GM04503 (cell line): Measurements from ENCODE around the gene POLR1F.
"Not testable (repeated sequence)": the region's sequence is repeated elsewhere in the genome, so short reads cannot be mapped to it uniquely, and the experiment has no call there.

Experiments used
- DNase-seq: peaks from one replicate; pipeline ENCODE4 v3.0.0-alpha.2; 2012; ENCODE audit warnings: low read depth

POLR1F gene

DNA sequence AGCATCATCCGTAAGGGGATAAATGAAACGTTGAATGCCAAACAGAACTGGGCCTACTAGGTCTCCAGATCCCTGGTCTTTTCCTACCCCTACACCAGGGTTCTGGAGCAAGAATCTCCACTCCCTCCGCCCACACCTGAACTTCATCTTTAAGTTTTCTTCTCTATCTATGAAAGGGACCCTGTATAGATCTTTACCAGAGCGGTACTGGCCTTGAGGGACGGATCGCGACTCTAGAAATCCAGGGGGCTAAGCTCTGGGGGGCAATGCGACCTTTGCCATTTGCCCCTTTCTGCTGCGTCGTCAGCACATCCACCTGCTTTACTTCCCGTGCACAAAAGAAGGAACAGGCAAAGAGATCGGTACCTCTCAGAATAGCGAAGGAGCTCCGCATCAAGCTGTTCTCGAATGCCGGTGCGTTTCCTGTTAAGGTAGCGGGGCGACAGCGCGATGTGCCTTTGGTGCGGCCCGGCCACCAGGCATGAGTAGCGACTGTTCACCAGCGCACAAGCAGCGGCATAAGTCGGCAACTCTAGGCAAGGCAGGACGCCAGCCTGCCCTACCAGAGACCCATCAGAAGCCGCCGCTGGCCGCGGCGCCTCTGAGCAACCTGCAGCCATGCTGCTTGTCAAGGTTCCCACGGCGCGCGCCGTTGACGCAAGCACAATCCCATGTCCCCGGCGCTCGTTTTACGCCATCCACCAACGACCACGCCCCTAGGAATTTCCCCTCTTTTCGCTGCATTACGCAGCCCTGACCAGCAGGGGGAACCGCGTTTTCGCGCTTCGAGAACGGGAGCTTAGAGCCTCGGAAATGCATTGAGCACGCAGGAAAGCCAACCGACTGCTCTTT lies at the start of gene POLR1F:
POLR1F (minus strand) TSS at position 641 of the 852 bp plus-strand sequence; CDS start at position 620, 21 bp downstream.
- peak; percentile 76 for DNase-seq

- no peak for DNase-seq
These were observed 45.8 kb upstream of the POLR1F start for GRCh38 chr7:19754521-19755116.

DNA sequence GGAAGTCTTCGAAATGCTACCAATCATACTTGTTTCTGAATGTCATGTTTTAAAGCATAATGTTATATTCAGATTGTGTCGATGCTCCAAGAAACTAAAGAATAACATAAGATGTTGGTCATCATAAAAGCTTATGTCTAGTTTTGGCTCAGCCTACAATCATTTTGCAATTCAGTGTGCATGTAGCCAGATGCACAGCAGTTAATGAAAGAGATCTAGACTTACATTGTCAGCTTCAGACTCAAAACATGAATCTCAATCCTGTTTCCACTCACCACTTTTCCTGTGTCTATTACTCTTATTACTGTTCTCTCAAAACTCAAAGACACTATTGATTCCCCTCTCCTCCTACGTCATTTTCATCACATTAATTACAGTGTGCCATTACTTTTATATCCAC lies 43.2 kb upstream of the POLR1F start:
- no peak for DNase-seq

DNA sequence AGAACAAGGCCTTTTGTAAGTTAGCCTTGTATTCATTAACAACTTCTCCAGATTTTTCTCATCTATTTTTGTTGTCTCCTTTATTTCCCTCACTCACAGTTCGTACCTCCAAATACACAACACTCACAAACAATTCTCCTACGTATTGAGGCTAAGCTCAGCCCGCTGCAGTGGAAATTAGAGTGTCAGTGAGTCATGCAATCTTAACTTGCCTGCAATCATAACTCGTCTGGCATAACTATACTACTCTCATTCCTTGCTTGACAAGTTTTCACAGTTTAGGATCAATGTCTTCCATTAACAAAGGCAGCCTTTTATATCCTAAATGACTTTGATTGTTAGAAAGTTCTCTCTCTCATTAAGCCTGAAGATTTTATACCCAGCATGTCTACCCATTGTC lies 40.8 kb upstream of the POLR1F start:
- no peak for DNase-seq

GRCh38 chr7:19747740-19748339 lies 39.0 kb upstream of the POLR1F start:
- DNase-seq: no peak

DNA sequence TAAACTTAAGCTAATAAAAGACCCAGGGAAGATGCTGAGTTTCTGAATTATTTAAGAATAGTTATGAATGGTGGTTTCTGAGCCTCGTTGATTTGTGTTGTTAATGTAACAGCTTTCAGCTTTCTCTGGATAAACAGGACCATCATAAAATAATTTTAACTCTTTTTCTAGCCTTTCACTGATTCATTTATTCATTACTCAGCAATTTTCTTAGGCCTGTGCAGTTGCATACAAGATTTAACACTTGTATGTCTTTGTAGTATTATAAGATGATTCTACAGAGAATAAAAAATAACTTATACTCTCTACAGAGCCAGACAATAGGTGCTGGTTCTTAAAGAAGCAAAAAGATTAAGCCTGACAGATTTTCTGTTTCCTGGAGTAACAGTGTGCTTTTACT lies 35.2 kb upstream of the POLR1F start:
- DNase-seq: no peak

- no peak for DNase-seq
These were observed 19.9 kb upstream of the POLR1F start for GRCh38 chr7:19728716-19729115.

DNA sequence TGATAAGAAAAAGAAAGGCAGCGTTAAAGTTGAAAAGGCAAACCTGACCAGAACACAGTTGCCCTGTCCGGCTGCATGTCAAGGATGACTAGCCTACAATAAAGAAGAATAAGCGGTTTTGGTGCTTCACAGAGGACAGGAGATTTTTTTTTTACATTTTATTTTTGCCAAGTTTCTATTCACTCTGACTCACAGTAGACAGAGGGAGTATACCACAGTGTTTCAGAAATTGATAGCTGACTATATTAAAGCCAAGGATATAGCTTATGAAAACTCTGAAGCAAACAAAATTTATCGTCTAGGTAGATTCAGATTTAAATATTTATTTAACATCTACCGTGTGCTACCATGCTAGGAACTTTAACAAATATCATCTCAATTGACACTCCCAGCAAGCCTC lies 16.9 kb upstream of the POLR1F start:
- DNase-seq: no peak

- DNase-seq: no peak
These were observed 6.7 kb upstream of the POLR1F start for GRCh38 chr7:19715499-19715898.

DNA sequence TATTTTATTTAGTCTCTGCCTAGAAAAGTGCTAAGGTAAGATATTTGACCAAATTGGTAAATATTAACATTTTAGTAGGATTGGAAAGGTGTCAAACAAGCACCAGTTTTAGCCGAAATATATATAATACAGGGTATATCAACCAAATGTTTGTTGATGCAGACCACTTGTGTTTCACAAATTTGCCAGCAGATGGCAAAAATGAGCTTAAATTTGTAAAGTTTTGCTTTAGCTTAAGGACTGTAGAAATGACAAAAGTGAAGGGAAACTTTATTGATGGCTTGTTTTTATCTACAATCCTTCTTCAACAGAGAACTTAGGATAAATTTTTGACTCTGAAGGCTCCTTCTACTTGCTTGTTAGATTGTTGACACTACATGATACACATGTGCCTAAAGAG lies 4.8 kb upstream of the POLR1F start:
- no peak for DNase-seq

DNA sequence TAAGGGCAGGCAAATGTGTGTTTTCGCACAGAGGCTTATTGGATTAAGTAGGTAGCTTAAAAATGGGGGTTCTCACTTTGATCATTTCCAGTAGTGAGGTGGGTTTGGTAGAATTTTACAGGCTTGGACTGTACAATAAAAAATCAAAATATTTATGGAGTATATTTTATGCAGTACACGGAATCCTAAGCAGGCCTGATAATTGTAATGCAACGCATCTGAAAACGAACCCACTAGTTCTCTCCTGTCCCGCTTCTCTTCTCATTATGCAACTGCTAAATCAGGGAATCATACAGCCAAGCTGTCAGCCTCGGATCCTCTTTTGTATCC lies 377 bp upstream of the POLR1F start:
- DNase-seq: no peak

- DNase-seq: no peak
These were observed 1.6 kb downstream of the POLR1F start for GRCh38 chr7:19707240-19707639.

- DNase-seq: no peak
These were observed 3.2 kb downstream of the POLR1F start for GRCh38 chr7:19705663-19706062.

- no peak for DNase-seq
These were observed 7.4 kb downstream of the POLR1F start for GRCh38 chr7:19701471-19701870.

GRCh38 chr7:19700936-19701335 lies 7.9 kb downstream of the POLR1F start:
- DNase-seq: no peak

- DNase-seq: no peak
These were observed 10.5 kb downstream of the POLR1F start for GRCh38 chr7:19698331-19698730.

GRCh38 chr7:19696926-19697325 lies 11.9 kb downstream of the POLR1F start:
- DNase-seq: no peak

GRCh38 chr7:19692111-19692828 lies 16.6 kb downstream of the POLR1F start:
- DNase-seq: no peak

DNA sequence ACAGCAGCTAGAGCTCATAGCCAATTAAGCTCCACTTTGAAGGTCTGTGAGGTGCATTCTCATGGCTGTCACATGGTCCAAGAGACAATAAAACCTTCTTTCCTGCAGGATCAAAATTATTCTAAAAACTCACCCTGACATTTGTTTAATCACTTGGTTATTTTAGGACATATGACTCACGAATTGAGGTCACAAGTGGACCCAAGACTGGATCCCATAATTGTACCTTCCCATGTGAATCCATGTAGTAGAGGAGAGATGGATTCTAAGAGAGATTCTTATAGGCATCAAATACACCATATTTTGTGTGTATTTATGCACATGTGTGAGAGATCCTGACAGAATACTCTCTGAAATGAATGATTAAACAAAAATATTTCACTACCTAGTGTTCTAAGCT lies 18.1 kb downstream of the POLR1F start:
- no peak for DNase-seq

GRCh38 chr7:19689130-19689529 lies 19.7 kb downstream of the POLR1F start:
- DNase-seq: not testable (repeated sequence)

- DNase-seq: no peak
These were observed 27.2 kb downstream of the POLR1F start for GRCh38 chr7:19681596-19681995.

- DNase-seq: no peak
These were observed 31.7 kb downstream of the POLR1F start for GRCh38 chr7:19677180-19677579.

GRCh38 chr7:19675816-19676215 lies 33.0 kb downstream of the POLR1F start:
- no peak for DNase-seq
